Endothelial cell of umbilical vein (primary cell): ENCODE data around the gene BTBD8. TPM values are rescaled to one million over a fixed set of nuclear protein-coding genes. Genes with fewer than 3 reads are reported as not detected.

Experiments
- BruUV-seq: library from RNA; stranded (reverse); fragments of 400-500 nt; replicated peaks from 2 replicates; lab custom pipeline; 2021; lab: Mats Ljungman, UMichigan
- CTCF ChIA-PET: fragments of 300-600, 350-600 bp; sonication (Branson Sonifier 250); formaldehyde crosslinking; loops from one replicate; lab custom pipeline; 2021; ENCODE audit warnings: antibody characterized with exemption, inconsistent platforms; lab: Charles Lee
- POLR2A ChIA-PET: fragments of 300-600, 350-600 bp; sonication (Branson Sonifier 250); formaldehyde crosslinking; loops from one replicate; lab custom pipeline; 2021; ENCODE audit warnings: antibody characterized with exemption, inconsistent platforms; lab: Charles Lee
- DNase-seq: peaks from one replicate; pipeline ENCODE4 v3.0.0-alpha.2; 2011; ENCODE audit warnings: low read depth, low spot score
- FAIRE-seq: peaks from 2 replicates; lab custom pipeline; 2011; peaks lifted over from hg19 to GRCh38; lab: Jason Lieb, UNC
- H2AFZ ChIP-seq: 2 replicates; pipeline ENCODE4 v1.6.0; 2012; ENCODE audit warnings: low read depth, low read length, control low read depth, inconsistent platforms
- H3K27ac ChIP-seq: 2 replicates; pipeline ENCODE4 v1.5.1; 2011; ENCODE audit warnings: low read depth, mild to moderate bottlenecking, control low read depth, low read length, moderate library complexity; ENCODE audit not compliant: insufficient read depth
- H3K27me3 ChIP-seq, 2 experiments: 2 replicates each; pipeline versions ENCODE4 v1.6.0 to v1.6.1; 2011; ENCODE audit warnings: low read length in 2 of 2, mixed read lengths in 1 of 2; ENCODE audit not compliant: control insufficient read depth in 2 of 2, insufficient read depth in 2 of 2
- H3K36me3 ChIP-seq, 2 experiments: 2 replicates in 1 of 2; 3 replicates in 1 of 2; pipeline ENCODE4 v1.5.1; 2011; ENCODE audit warnings: low read length in 2 of 2, mild to moderate bottlenecking in 1 of 2, moderate library complexity in 1 of 2; ENCODE audit not compliant: control insufficient read depth in 2 of 2, insufficient read depth in 2 of 2; ENCODE audit errors: extremely low read depth in 1 of 2
- H3K4me1 ChIP-seq: 3 replicates; pipeline ENCODE4 v1.5.1; 2011; ENCODE audit warnings: mild to moderate bottlenecking, low read length; ENCODE audit not compliant: control insufficient read depth, insufficient read depth; ENCODE audit errors: extremely low read depth
- H3K4me2 ChIP-seq: 2 replicates; pipeline ENCODE4 v1.6.1; 2011; ENCODE audit warnings: low read length, control low read depth, mixed read lengths; ENCODE audit not compliant: insufficient read depth
- H3K4me3 ChIP-seq, 3 experiments: fragments of 200-600 bp in 1 of 3; sonication (generic), shearing (Covaris generic) in 1 of 3; replicated peaks in 1 of 3; 2 replicates each; pipeline ENCODE4 v1.5.1; 2011 to 2016; ENCODE audit warnings: control low read depth in 3 of 3, low read length in 3 of 3, mild to moderate bottlenecking in 2 of 3, inconsistent platforms in 1 of 3, low read depth in 1 of 3, moderate library complexity in 1 of 3; ENCODE audit not compliant: insufficient read depth in 1 of 3
- H3K79me2 ChIP-seq: 2 replicates; pipeline ENCODE4 v1.6.0; 2012; ENCODE audit warnings: low read length, inconsistent platforms; ENCODE audit not compliant: control insufficient read depth, insufficient read depth
- H3K9ac ChIP-seq: replicated peaks from 2 replicates; pipeline ENCODE3; 2011; ENCODE audit warnings: low read length, control low read depth; ENCODE audit not compliant: insufficient read depth; ENCODE audit errors: extremely low read depth
- H3K9me1 ChIP-seq: replicated peaks from 3 replicates; pipeline ENCODE4 v1.6.0; 2011; ENCODE audit warnings: mild to moderate bottlenecking, low read length; ENCODE audit not compliant: control insufficient read depth, insufficient read depth; ENCODE audit errors: extremely low read depth
- H3K9me3 ChIP-seq: replicated peaks from 2 replicates; pipeline ENCODE4 v1.5.1; 2012; ENCODE audit warnings: low read length, inconsistent platforms; ENCODE audit not compliant: control insufficient read depth, insufficient read depth
- H4K20me1 ChIP-seq: replicated peaks from 2 replicates; pipeline ENCODE3; 2011; ENCODE audit warnings: mild to moderate bottlenecking, low read length; ENCODE audit not compliant: control insufficient read depth, insufficient read depth; ENCODE audit errors: extremely low read depth
- EZH2 ChIP-seq: IDR thresholded peaks from 2 replicates; pipeline ENCODE4 v1.6.1; 2012; ENCODE audit warnings: borderline replicate concordance, low read depth, mild to moderate bottlenecking, moderate library complexity, low read length, inconsistent platforms; ENCODE audit not compliant: severe bottlenecking
- FOS ChIP-seq: IDR thresholded peaks from 2 replicates; pipeline ENCODE4 v1.6.1; 2011; ENCODE audit warnings: mild to moderate bottlenecking, low read length, moderate library complexity, borderline replicate concordance; ENCODE audit not compliant: insufficient read depth
- GATA2 ChIP-seq: IDR thresholded peaks from 2 replicates; pipeline ENCODE4 v1.7.0; 2011; ENCODE audit warnings: low read depth, mild to moderate bottlenecking, moderate library complexity, mixed read lengths, low read length; ENCODE audit not compliant: insufficient read length, insufficient read depth
- JUN ChIP-seq: IDR thresholded peaks from 2 replicates; pipeline ENCODE4 v1.6.1; 2011; ENCODE audit warnings: borderline replicate concordance, low read depth; ENCODE audit not compliant: insufficient read length, insufficient read depth
- MYC ChIP-seq: IDR thresholded peaks from one replicate; pipeline ENCODE4 v1.6.1; 2011; ENCODE audit warnings: mild to moderate bottlenecking, low read depth, low read length
- POLR2A ChIP-seq: IDR thresholded peaks from 2 replicates; pipeline ENCODE4 v1.6.1; 2012; ENCODE audit warnings: low read depth, mild to moderate bottlenecking, control low read depth, low read length
- POLR2AphosphoS5 ChIP-seq: IDR thresholded peaks from 2 replicates; pipeline ENCODE4 v1.6.1; 2012; ENCODE audit warnings: low read depth, mild to moderate bottlenecking, control low read depth, low read length, moderate library complexity; ENCODE audit not compliant: insufficient read depth
- dilution Hi-C: fragments of 300-500 bp; cut with MboI; formaldehyde crosslinking; loops from one replicate; pipeline ENCODE4 v1.15.0; 2019; ENCODE audit warnings: low sequenced_read_pairs; ENCODE audit not compliant: extremely low pct_ligation_motif_present
- intact Hi-C: fragments of 100-400 bp; cut with micrococcal nuclease; formaldehyde crosslinking; loops from one replicate; pipeline ENCODE4 v1.10.0; 2022
- polyA plus RNA-seq, 4 experiments: library from polyadenylated mRNA; depleted of rRNA in 3 of 4; stranded (reverse) in 3 of 4; unstranded in 1 of 4; fragments of >200 nt; gene quantifications; 2 replicates each; pipeline versions ENCODE4 v1.2.1 to v1.2.3, GENCODE V29; 2011 to 2012; ENCODE audit warnings: missing spikeins in 1 of 4
- total RNA-seq: library from RNA; stranded (reverse); gene quantifications from 2 replicates; pipeline ENCODE4 v1.2.3, GENCODE V29; 2021
- TF ChIP-seq, protein P1 (sequence below), 2 donors: IDR thresholded peaks; 1 replicate in 1 of 2; 2 replicates in 1 of 2; pipeline ENCODE4 v1.5.1; 2011; ENCODE audit warnings: low read length in 2 of 2, mild to moderate bottlenecking in 2 of 2, moderate library complexity in 2 of 2, control low read depth in 1 of 2, inconsistent platforms in 1 of 2, low read depth in 1 of 2; ENCODE audit not compliant: insufficient read depth in 1 of 2; ENCODE audit errors: extremely low read depth in 1 of 2
- TF ChIP-seq, protein P2 (sequence below): IDR thresholded peaks from 2 replicates; pipeline ENCODE4 v1.6.1; 2011; ENCODE audit not compliant: insufficient read depth, insufficient read length

The BTBD8 gene
- total and polyA plus RNA-seq, 2 donors (not counting 3 experiments of a cell fraction or from before 2014, with no cell fraction given): 0.36 to 1.7 TPM

DNA sequence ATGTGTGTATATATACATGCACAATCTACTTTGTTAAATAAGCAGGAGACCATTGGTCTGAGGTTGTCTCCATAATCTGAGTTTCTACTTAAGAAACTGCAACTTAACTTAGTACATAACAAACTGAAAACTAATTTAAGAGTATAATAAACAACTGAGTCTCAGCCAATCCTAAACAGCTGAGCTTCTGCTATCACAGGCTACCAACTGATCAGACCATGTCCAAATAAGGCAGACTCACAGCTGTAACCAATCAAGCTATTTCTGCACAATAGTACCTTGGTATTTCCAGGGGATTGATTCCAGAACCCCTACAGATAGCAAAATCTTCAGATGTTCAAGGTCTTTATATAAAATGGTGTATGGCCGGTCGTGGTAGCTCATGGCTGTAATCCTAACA lies 111.6 kb downstream of the BTBD8 start:
- POLR2A ChIA-PET: no interaction called here
- intact Hi-C loops (no loop called here), dilution Hi-C loops (no loop called here)
- Histone ChIP-seq H3K9me1 (no peaks in the 10 kb centered on the region), H3K4me2 (no peak overlapping the region), H3K9ac (no peak overlapping the region), H3K9me3 (no peaks in the 10 kb centered on the region), H3K4me1 (no peaks in the 10 kb centered on the region), H3K79me2 (no peaks in the 10 kb centered on the region), H3K27me3 (peaks cover 0 to 3% of the 10 kb centered on the region in 2 experiments), H4K20me1 (no peaks in the 10 kb centered on the region), H3K36me3 (no peaks in the 10 kb centered on the region), H3K4me3 (no peak overlapping the region), H3K27ac (no peak overlapping the region), H2AFZ (no peak overlapping the region)
- TF ChIP-seq POLR2A (no peak), EZH2 (no peak), JUN (no peak), GATA2 (no peak), FOS (no peak), POLR2AphosphoS5 (no peak), MYC (no peak)
- TF ChIP-seq, protein P1, sequence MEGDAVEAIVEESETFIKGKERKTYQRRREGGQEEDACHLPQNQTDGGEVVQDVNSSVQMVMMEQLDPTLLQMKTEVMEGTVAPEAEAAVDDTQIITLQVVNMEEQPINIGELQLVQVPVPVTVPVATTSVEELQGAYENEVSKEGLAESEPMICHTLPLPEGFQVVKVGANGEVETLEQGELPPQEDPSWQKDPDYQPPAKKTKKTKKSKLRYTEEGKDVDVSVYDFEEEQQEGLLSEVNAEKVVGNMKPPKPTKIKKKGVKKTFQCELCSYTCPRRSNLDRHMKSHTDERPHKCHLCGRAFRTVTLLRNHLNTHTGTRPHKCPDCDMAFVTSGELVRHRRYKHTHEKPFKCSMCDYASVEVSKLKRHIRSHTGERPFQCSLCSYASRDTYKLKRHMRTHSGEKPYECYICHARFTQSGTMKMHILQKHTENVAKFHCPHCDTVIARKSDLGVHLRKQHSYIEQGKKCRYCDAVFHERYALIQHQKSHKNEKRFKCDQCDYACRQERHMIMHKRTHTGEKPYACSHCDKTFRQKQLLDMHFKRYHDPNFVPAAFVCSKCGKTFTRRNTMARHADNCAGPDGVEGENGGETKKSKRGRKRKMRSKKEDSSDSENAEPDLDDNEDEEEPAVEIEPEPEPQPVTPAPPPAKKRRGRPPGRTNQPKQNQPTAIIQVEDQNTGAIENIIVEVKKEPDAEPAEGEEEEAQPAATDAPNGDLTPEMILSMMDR (IDR thresholded peaks at IDR 0.05; ENCODE audit: extremely low read depth in 1 of 2, insufficient read depth in 1 of 2, low read depth in 1 of 2, low read length in 2 of 2): no peak
- TF ChIP-seq, protein P2, sequence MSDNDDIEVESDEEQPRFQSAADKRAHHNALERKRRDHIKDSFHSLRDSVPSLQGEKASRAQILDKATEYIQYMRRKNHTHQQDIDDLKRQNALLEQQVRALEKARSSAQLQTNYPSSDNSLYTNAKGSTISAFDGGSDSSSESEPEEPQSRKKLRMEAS: no peak
- BruUV-seq: no TSS peak
- DNase-seq (no peak), FAIRE-seq (no peak)
- CTCF ChIA-PET: interaction anchor here (0.8 kb wide), 1 partner anchor 23 kb away, joined by 3 read pairs; no protein-coding TSS in a partner anchor
